ENCODE measurements around the gene GPR85. TPM values are rescaled to one million over a fixed set of nuclear protein-coding genes. Genes with fewer than 3 reads are reported as not detected.

GPR85 gene
- total and polyA plus RNA-seq, 2 donors (not counting 3 experiments of a cell fraction or from before 2014, with no cell fraction given), result 0.54 to 0.64 TPM

- Histone ChIP-seq H3K4me3 (replicated peaks in 1 of 3; ENCODE audit: insufficient read depth in 1 of 3, low read depth in 1 of 3, low read length in 3 of 3) (no peak overlapping the region), H3K9ac (replicated peaks; ENCODE audit: extremely low read depth, insufficient read depth, low read length) (no peak overlapping the region), H3K9me3 (replicated peaks; ENCODE audit: control insufficient read depth, insufficient read depth, low read length) (no peaks in the 10 kb centered on the region), H3K4me1 (ENCODE audit: control insufficient read depth, extremely low read depth, insufficient read depth, low read length) (no peaks in the 10 kb centered on the region), H3K27ac (ENCODE audit: insufficient read depth, low read depth, low read length) (no peak overlapping the region), H3K4me2 (ENCODE audit: insufficient read depth, low read length) (no peak overlapping the region), H3K9me1 (replicated peaks; ENCODE audit: control insufficient read depth, extremely low read depth, insufficient read depth, low read length) (peaks cover 2% of the 10 kb centered on the region), H3K27me3 (ENCODE audit: control insufficient read depth in 2 of 2, insufficient read depth in 2 of 2, low read length in 2 of 2) (peaks cover 0 to 8% of the 10 kb centered on the region in 2 experiments), H3K79me2 (ENCODE audit: control insufficient read depth, insufficient read depth, low read length) (no peaks in the 10 kb centered on the region), H2AFZ (ENCODE audit: low read depth, low read length) (no peak overlapping the region), H3K36me3 (ENCODE audit: control insufficient read depth in 2 of 2, extremely low read depth in 1 of 2, insufficient read depth in 2 of 2, low read length in 2 of 2) (no peaks in the 10 kb centered on the region), H4K20me1 (replicated peaks; ENCODE audit: control insufficient read depth, extremely low read depth, insufficient read depth, low read length) (no peaks in the 10 kb centered on the region)
- intact Hi-C loops (cut with micrococcal nuclease) (no loop called here), dilution Hi-C loops (cut with MboI; ENCODE audit: extremely low pct_ligation_motif_present, low sequenced_read_pairs) (no loop called here)
- ChIA-PET CTCF (interaction anchor here (0.9 to 1.9 kb wide), 2 partner anchors 10 to 17 kb away, joined by 3 to 4 read pairs; no protein-coding TSS in a partner anchor), POLR2A (no interaction called here)
- no peak for DNase-seq (ENCODE audit: low read depth, low spot score)
- no TSS peak for BruUV-seq (replicated peaks)
- FAIRE-seq, result no peak
- no peak for TF ChIP-seq EZH2 (IDR thresholded peaks at IDR 0.05; ENCODE audit: borderline replicate concordance, low read depth, low read length, severe bottlenecking)
These were observed 6.9 kb upstream of the GPR85 start for GRCh38 chr7:113093561-113093960.

- no peak for DNase-seq (ENCODE audit: low read depth, low spot score)
- ChIA-PET POLR2A (no interaction called here), CTCF (no interaction called here)
- intact Hi-C loops (cut with micrococcal nuclease), result no loop called here
- no TSS peak for BruUV-seq (replicated peaks)
- no peak overlapping the region for H3K27ac ChIP-seq (ENCODE audit: insufficient read depth, low read depth, low read length)
- no peak overlapping the region for H3K4me3 ChIP-seq (replicated peaks in 1 of 3; ENCODE audit: insufficient read depth in 1 of 3, low read depth in 1 of 3, low read length in 3 of 3)
- H3K9ac ChIP-seq (replicated peaks; ENCODE audit: extremely low read depth, insufficient read depth, low read length), result no peak overlapping the region
- H3K4me1 ChIP-seq (ENCODE audit: control insufficient read depth, extremely low read depth, insufficient read depth, low read length), result no peaks in the 10 kb centered on the region
- H2AFZ ChIP-seq (ENCODE audit: low read depth, low read length), result no peak overlapping the region
- no peaks in the 10 kb centered on the region for H4K20me1 ChIP-seq (replicated peaks; ENCODE audit: control insufficient read depth, extremely low read depth, insufficient read depth, low read length)
- no peak overlapping the region for H3K4me2 ChIP-seq (ENCODE audit: insufficient read depth, low read length)
- TF ChIP-seq MAX (IDR thresholded peaks at IDR 0.05; ENCODE audit: insufficient read depth, insufficient read length) (no peak), POLR2A (IDR thresholded peaks at IDR 0.05; ENCODE audit: low read depth, low read length) (no peak), POLR2AphosphoS5 (IDR thresholded peaks at IDR 0.05; ENCODE audit: insufficient read depth, low read depth, low read length) (no peak), JUN (IDR thresholded peaks at IDR 0.05; ENCODE audit: borderline replicate concordance, insufficient read depth, insufficient read length, low read depth) (no peak), FOS (IDR thresholded peaks at IDR 0.05; ENCODE audit: borderline replicate concordance, insufficient read depth, low read length) (no peak), EZH2 (IDR thresholded peaks at IDR 0.05; ENCODE audit: borderline replicate concordance, low read depth, low read length, severe bottlenecking) (no peak), MYC (IDR thresholded peaks at IDR 0.05; ENCODE audit: low read depth, low read length) (no peak), GATA2 (IDR thresholded peaks at IDR 0.05; ENCODE audit: insufficient read depth, insufficient read length, low read depth, low read length) (no peak)
- TF ChIP-seq, protein P1, sequence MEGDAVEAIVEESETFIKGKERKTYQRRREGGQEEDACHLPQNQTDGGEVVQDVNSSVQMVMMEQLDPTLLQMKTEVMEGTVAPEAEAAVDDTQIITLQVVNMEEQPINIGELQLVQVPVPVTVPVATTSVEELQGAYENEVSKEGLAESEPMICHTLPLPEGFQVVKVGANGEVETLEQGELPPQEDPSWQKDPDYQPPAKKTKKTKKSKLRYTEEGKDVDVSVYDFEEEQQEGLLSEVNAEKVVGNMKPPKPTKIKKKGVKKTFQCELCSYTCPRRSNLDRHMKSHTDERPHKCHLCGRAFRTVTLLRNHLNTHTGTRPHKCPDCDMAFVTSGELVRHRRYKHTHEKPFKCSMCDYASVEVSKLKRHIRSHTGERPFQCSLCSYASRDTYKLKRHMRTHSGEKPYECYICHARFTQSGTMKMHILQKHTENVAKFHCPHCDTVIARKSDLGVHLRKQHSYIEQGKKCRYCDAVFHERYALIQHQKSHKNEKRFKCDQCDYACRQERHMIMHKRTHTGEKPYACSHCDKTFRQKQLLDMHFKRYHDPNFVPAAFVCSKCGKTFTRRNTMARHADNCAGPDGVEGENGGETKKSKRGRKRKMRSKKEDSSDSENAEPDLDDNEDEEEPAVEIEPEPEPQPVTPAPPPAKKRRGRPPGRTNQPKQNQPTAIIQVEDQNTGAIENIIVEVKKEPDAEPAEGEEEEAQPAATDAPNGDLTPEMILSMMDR (IDR thresholded peaks at IDR 0.05; ENCODE audit: extremely low read depth in 1 of 2, insufficient read depth in 1 of 2, low read depth in 1 of 2, low read length in 2 of 2), result no peak
- H3K27me3 ChIP-seq (ENCODE audit: control insufficient read depth in 2 of 2, insufficient read depth in 2 of 2, low read length in 2 of 2), result peaks cover 0 to 13% of the 10 kb centered on the region in 2 experiments
- peaks cover 2% of the 10 kb centered on the region for H3K9me1 ChIP-seq (replicated peaks; ENCODE audit: control insufficient read depth, extremely low read depth, insufficient read depth, low read length)
- H3K9me3 ChIP-seq (replicated peaks; ENCODE audit: control insufficient read depth, insufficient read depth, low read length), result no peaks in the 10 kb centered on the region
- FAIRE-seq, result no peak
- dilution Hi-C loops (cut with MboI; ENCODE audit: extremely low pct_ligation_motif_present, low sequenced_read_pairs), result no loop called here
- no peaks in the 10 kb centered on the region for H3K36me3 ChIP-seq (ENCODE audit: control insufficient read depth in 2 of 2, extremely low read depth in 1 of 2, insufficient read depth in 2 of 2, low read length in 2 of 2)
- no peaks in the 10 kb centered on the region for H3K79me2 ChIP-seq (ENCODE audit: control insufficient read depth, insufficient read depth, low read length)
These were observed 6.1 kb upstream of the GPR85 start for GRCh38 chr7:113092762-113093161.
